Germinal center (tissue), 1 donor: Measurements from ENCODE around the gene MAPKAPK3.

Source experiments
- DNase-seq: peaks from one replicate; pipeline ENCODE4 v3.0.0; 2012; ENCODE audit warnings: mixed read lengths, low spot score

MAPKAPK3 gene

GRCh38 chr3:50627407-50628051 lies 10.6 kb downstream of the MAPKAPK3 start:
- no peak for DNase-seq

DNA sequence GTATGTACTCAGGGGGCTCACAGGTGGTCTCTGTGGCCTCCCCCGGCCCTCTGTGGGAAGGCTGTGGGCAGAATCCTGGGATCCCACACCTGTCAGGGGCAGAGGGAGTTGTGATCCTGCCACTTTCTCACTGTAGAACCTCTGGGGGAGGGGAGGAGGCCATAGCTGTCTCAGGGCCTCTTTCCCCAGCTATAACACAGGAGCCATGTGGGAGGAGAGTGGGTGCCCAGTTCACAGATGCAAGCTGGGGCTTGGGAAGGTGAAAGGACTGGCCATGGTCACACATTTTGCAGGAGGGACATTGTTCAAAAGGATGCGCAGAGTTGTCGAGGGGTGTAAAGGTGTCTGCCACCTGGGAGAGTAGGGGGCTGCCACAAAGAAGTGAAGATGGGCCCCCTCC lies 11.7 kb downstream of the MAPKAPK3 start:
- no peak for DNase-seq

DNA sequence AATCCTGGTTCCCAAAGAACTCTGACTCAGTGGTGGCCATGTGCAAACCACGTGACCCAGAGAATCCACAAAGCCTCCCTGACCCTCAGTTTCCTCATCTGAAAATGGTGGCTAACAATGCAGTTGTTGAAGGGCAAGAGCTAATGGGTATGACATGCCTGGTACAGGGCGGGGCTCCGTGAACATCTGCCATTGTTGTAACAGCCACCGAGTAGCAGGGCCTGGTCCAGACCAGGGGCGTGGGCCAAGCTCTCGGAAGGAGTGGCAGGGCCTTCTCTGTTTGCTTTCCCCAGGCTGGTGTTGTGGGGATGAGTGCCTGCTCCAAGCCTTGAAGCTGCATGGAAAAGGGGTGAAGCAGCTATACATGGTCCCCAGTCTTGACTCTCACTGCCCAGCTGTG lies 13.4 kb downstream of the MAPKAPK3 start:
- no peak for DNase-seq

DNA sequence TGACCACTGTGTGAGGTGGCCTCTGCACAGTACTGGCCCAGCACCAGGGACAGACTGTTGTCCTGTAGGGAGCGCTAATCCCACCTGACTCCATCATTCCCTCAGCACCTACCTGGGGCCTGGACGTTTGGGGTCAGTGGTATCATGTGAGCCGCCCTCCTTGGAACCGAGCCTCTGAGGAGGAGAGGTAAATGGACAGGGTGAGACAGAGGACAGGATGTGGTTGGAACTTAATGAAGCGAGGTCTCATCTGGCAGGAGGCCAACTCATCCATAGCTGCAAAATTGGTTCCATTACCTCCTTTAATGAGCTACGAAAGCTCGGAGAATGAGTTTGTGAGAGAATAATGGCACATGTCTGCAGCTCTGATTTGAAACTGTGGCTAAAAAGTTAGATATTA lies 13.9 kb downstream of the MAPKAPK3 start:
- DNase-seq = no peak

DNA sequence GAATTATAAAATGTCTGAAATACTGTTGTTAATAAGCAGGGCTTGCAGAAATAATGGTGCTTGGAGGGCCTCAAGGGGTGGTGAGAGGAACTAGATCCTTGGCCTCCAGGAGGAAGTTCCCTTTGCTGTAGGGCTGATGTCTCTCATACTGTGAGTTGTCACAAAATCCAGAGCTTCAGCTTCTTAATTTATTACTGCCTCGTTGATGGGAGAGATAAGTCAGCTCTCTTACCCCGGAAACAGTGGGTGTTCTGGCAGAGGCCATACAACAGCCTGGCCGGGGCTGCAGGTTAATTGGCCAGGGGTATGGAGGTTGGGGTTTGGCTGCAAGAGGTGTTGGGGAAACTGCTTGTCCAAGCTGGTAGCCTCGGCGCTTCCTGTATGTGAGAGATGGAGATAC lies 15.5 kb downstream of the MAPKAPK3 start:
- no peak for DNase-seq

DNA sequence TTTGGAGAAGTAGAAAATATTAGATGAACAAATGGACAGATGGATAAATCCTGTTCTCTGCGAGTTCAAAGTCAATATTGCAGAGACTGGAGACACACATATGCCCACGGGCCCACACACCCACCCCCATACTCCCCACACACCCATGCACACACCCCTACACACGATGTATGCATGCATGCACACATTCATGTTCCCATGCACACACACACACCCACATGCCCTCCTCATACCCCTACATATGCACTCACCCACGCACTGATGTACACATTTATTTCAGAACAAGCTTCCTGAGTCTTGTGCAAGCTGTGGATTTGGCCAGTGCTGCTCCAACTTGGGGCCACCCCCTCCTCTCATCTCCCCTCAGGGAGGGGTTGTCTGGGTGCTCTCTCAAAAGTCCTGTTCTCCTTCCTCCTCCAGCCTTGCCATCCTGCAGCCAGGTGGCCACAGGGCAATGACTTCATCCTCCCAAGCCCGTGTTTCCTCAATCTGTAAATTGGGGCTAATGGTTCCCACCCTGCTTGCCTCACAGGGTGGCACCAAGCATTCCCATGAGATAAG lies 16.4 kb downstream of the MAPKAPK3 start:
- no peak for DNase-seq

DNA sequence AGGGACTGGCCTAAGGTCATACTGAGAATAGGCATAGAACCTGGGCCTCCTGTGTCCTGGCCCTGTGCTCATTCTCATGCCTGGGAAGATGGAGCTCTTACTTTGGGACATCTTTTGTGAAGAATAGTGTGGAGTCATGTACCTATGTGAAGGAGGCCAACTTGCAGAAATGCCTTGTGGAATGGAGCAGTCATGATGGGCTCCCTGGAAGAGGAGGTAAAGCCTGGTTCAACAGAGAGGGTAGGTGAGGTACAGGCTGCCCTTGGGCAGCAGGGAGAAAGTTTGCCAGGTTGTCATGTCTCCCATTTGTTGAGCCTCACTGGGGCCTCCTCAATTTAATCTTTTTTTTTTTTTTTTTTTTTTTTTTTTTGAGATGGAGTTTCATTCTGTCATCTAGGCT lies 18.1 kb downstream of the MAPKAPK3 start:
- DNase-seq = no peak

- no peak for DNase-seq
These were observed 20.1 kb downstream of the MAPKAPK3 start for GRCh38 chr3:50637011-50637410.

GRCh38 chr3:50637945-50638344 lies 21.0 kb downstream of the MAPKAPK3 start:
- DNase-seq = no peak

DNA sequence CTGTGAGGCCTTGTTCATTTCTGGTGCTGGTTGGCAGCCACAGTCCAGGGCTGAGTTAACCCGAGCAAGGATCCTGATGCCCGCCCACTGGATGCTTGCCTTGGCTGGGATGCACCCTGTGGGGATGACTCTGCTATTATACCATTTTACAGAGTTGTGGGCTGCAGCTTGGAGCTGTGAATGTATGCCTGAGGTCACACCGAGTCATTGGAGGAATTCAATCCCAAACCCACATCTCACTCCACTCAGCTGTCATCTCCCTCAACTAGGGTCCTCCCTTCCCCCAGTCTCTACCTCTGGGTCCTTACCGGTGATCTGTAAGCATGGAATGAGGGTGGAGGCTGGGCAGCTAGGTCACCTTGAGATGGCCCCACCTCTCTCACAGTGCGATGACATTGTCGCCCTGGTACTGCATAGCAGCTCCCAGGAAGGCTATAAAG lies 22.1 kb downstream of the MAPKAPK3 start:
- no peak for DNase-seq

GRCh38 chr3:50642382-50642781 lies 25.4 kb downstream of the MAPKAPK3 start:
- no peak for DNase-seq

- no peak for DNase-seq
These were observed 27.6 kb downstream of the MAPKAPK3 start for GRCh38 chr3:50644561-50644960.

DNA sequence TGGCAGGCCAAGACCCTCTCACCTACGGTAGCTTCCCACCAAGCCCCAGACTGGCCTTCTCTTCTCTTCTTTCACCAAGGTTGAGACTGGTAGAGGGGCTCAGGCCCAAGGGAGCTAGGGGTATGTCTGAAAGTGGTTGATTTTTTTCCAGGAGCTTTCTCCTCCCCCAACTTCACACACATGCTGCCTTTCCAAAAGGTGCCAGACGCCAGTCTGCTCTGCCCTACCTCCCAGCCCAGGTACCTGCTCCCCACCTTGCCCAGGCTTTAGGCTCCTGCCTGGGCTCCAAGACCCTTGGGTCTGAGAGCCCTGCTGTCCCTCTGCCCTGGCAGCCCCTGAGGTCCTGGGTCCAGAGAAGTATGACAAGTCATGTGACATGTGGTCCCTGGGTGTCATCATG lies 28.4 kb downstream of the MAPKAPK3 start:
- no peak for DNase-seq

- no peak for DNase-seq
These were observed 31.4 kb downstream of the MAPKAPK3 start for GRCh38 chr3:50648313-50648712.

DNA sequence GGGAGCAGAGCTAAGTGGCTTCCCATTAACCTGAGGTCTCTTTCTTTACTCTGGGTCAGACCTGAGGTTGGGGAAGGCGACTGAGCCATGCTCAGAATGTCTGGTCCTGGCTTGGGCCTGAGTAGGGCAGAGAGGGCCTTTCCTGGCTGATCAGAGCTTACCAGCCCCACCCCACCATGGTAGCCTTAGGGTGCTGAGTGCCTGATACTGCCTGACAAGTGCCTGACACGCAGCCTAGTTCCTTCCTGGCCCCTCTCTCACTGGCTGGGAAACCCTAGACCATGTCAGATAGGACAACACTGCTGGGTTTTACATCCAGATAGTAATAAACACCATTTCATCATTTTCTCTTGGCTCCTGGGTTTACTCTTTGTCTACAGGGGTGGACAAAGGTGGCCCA lies 32.0 kb downstream of the MAPKAPK3 start:
- DNase-seq = no peak

- DNase-seq = no peak
These were observed 32.5 kb downstream of the MAPKAPK3 start for GRCh38 chr3:50649451-50649931.

GRCh38 chr3:50650018-50650417 lies 33.1 kb downstream of the MAPKAPK3 start:
- no peak for DNase-seq

DNA sequence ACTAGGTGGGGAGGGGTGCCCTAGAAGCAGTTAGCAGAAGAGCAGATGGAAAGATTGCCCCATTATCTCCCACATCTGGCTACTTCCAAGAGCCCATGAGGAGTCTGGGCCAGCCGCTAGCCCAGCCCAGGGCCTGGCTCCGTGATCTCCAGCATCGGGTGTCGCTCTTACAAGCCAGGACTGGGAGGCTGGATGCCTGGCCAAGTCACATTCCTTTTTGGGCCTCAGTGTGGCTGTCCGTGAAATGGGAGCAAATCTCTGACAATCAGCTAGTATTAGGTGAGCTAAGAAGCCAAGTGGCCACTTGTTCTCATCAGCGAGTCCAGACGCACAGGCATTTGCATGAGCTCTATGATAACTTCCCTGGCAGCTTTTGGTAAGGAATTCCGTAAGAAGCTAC lies 34.5 kb downstream of the MAPKAPK3 start:
- DNase-seq = no peak

GRCh38 chr3:50651920-50652529 lies 35.1 kb downstream of the MAPKAPK3 start:
- no peak for DNase-seq

DNA sequence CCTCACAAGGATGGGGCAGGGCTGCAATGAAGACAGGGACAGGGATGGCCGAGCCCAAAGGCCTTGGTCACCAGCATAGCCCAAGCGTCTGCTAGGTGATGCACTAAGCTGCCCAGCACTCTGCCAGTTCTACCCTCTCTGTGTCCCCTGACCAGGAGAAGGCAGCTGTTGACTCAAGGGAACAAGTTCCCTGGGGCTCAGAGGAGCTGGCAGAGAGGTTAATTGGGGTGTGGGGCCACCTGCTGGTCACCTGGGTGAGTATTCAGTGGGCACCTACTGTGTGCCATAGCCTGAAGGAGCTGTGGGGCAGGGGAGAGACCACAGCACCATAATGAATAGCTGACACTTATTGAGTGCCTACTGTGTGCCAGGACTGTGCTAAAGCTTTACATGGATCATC lies 35.8 kb downstream of the MAPKAPK3 start:
- DNase-seq = peak; percentile 38

DNA sequence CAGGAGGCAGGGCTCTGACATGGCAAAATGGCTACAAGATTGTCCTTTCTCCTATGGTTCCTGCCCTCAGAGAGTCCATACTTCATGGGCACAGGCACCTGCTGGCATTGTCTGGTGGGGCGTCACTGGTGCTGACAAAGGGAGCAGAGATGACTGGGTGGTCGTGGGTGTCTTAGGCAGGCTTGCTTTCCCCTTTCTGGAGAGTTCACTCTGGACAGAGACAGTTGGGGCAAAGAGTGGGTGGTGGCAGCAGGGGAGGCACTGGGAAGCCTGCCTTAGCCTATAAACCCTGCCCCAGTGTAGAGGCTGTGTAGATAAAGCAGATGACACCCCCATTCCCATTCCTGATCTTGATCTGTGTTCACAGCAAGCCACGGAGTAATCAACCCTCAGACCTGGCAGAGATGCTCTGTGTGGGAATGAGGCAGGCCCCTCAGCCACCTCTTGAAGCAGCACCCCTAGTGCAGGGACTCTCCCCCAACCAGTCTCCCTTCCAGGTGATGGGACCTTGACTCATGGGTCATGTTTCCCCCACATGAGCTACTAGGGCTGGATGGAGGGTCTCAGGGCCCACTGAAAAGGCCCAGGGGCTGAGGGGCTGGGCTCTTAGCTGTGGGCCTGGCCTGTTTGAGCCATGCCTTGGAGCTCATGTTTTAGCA lies 37.1 kb downstream of the MAPKAPK3 start:
- DNase-seq = no peak

DNA sequence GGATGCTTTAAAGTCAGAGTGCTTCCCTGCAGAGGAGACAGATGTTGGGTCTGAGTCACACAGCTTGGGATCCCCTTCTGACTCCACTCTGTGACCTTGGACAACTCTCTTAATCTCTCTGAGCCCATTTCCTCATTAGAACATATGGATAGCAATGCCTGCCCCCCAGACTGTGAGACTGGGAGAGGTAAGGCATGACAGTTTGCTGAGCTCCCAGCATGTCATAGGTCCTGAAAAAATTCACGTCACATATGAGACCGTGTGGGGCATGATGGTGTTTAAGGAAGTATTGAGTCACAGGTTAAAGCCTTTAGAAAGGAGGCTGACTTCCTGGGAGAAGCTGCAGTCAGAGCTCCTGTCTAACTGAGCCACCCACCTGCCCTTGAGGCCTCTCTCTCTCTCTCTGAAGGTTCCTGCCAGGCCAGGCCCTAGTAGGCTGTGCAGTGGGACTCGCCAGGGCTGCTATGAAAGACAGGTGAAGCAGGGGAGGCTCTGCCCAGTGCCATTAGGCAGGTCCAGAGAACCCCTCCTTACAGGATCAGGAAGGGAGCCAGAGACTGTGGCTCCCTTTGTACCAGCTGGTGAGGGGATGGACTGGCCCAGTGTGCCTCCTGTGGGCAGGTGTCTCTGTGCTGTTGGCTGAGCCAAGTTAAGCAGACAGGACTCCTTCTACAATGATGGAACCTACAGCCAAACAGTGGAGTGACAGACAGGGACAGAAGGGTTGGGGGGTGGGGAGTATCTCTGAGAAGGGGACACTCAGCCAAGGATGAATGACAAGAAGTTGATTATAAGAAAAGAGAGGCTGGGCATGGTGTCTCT lies 38.3 kb downstream of the MAPKAPK3 start:
- no peak for DNase-seq
